K562 (cell line): ENCODE measurements around the gene FOS. TPM values are rescaled to one million over a fixed set of nuclear protein-coding genes. Genes with fewer than 3 reads are reported as not detected.

Experiments used
- ATF3 ChIP-seq, 2 experiments: fragments of 450-650 bp in 1 of 2; sonication (generic) in 1 of 2; formaldehyde crosslinking in 1 of 2; IDR thresholded peaks in 1 of 2; conservative IDR thresholded peaks in 1 of 2; 2 replicates each; pipeline versions ENCODE4 v1.6.1 to v1.8.1; 2016 to 2023; ENCODE audit warnings: mild to moderate bottlenecking in 2 of 2, moderate library complexity in 2 of 2, inconsistent platforms in 1 of 2, missing genetic modification reagents in 1 of 2
- CEBPB ChIP-seq: fragments of 450-650 bp; IDR thresholded peaks from 2 replicates; pipeline ENCODE4 v1.6.1; 2016; ENCODE audit warnings: missing genetic modification characterization, missing compliant biosample characterization
- CEBPG ChIP-seq, 3 experiments: fragments of 200-800 bp in 1 of 3; sonication (Bioruptor generic) in 1 of 3; sonication (generic) in 1 of 3; formaldehyde crosslinking in 1 of 3; IDR thresholded peaks in 2 of 3; conservative IDR thresholded peaks in 1 of 3; 2 replicates each; pipeline versions ENCODE4 v1.6.1 to v1.8.0; 2016 to 2022; ENCODE audit warnings: missing compliant biosample characterization in 2 of 3, missing genetic modification characterization in 2 of 3, mild to moderate bottlenecking in 1 of 3, missing genetic modification reagents in 1 of 3
- EHMT2 ChIP-seq: fragments of 450-650 bp; IDR thresholded peaks from 2 replicates; pipeline ENCODE4 v1.6.1; 2018; ENCODE audit warnings: antibody characterized with exemption
- FOSL1 ChIP-seq: fragments of 200-800 bp; sonication (Bioruptor generic); conservative IDR thresholded peaks from 2 replicates; pipeline ENCODE4 v1.6.1; 2016; ENCODE audit warnings: missing genetic modification characterization, missing compliant biosample characterization
- IRF9 ChIP-seq: fragments of 450-650 bp; IDR thresholded peaks from 2 replicates; pipeline ENCODE4 v1.6.1; 2016; ENCODE audit warnings: missing biosample characterization, missing genetic modification characterization
- KDM2B ChIP-seq: fragments of 250-450 bp; sonication (Bioruptor Pico); IDR thresholded peaks from 2 replicates; pipeline ENCODE4 v1.8.0; 2021; ENCODE audit warnings: mild to moderate bottlenecking, moderate library complexity
- LEF1 ChIP-seq: fragments of 450-650 bp; IDR thresholded peaks from 2 replicates; pipeline ENCODE4 v1.6.1; 2016; ENCODE audit warnings: mild to moderate bottlenecking
- MEIS2 ChIP-seq: fragments of 450-650 bp; IDR thresholded peaks from 2 replicates; pipeline ENCODE4 v1.6.1; 2014; ENCODE audit warnings: mild to moderate bottlenecking; ENCODE audit not compliant: partially characterized antibody
- PRDM10 ChIP-seq: fragments of 450-650 bp; IDR thresholded peaks from 2 replicates; pipeline ENCODE4 v1.6.1; 2018; ENCODE audit not compliant: partially characterized antibody
- SOX6 ChIP-seq: fragments of 450-650 bp; IDR thresholded peaks from 2 replicates; pipeline ENCODE4 v1.6.1; 2014; ENCODE audit warnings: mild to moderate bottlenecking
- TEAD1 ChIP-seq, 2 experiments: fragments of 450-650 bp in 1 of 2; sonication (generic) in 1 of 2; formaldehyde crosslinking; IDR thresholded peaks; 2 replicates each; pipeline versions ENCODE4 v1.4.0 to v1.8.0; 2020 to 2022; ENCODE audit warnings: mild to moderate bottlenecking in 2 of 2, missing genetic modification reagents in 1 of 2
- ZBED1 ChIP-seq: IDR thresholded peaks from 2 replicates; pipeline ENCODE4 v1.6.1; 2014
- ZFX ChIP-seq: sonication (generic); formaldehyde crosslinking; IDR thresholded peaks from 2 replicates; pipeline ENCODE4 v1.8.0; 2022; ENCODE audit warnings: mild to moderate bottlenecking, missing genetic modification reagents, moderate library complexity
- ZNF140 ChIP-seq: fragments of 250-450 bp; sonication (Bioruptor Pico); IDR thresholded peaks from 2 replicates; pipeline ENCODE4 v1.8.0; 2021; ENCODE audit warnings: moderate library complexity, mild to moderate bottlenecking, inconsistent platforms
- ZNF311 ChIP-seq: fragments of 250-450 bp; sonication (Bioruptor Pico); IDR thresholded peaks from 2 replicates; pipeline ENCODE4 v1.4.0; 2020; ENCODE audit warnings: mild to moderate bottlenecking, moderate library complexity
- polyA plus RNA-seq, 8 experiments: library from polyadenylated mRNA; depleted of rRNA in 4 of 8; stranded (reverse) in 5 of 8; unstranded in 3 of 8; fragments of >200 nt; fragmentation: Nextera tagmentation in 2 of 8; fragmentation: Illumina TruSeq in 1 of 8; extraction: Ambion mirVana in 2 of 8; extraction: Trizol in 1 of 8; gene quantifications; 2 replicates each; pipeline versions ENCODE4 v1.2.1 to v1.2.3, GENCODE V29; 2011 to 2014; ENCODE audit warnings: inconsistent platforms in 1 of 8, missing spikeins in 1 of 8
- total RNA-seq, 7 experiments: library from RNA; depleted of rRNA in 6 of 7; stranded (reverse); fragments of >200 nt in 6 of 7; fragmentation: Illumina TruSeq in 2 of 7; extraction: Trizol in 2 of 7; gene quantifications; 2 replicates each; pipeline versions ENCODE4 v1.2.1 to v1.2.3, GENCODE V29; 2011 to 2021; ENCODE audit warnings: low replicate concordance in 1 of 7
- TF ChIP-seq, protein P1 (sequence below): fragments of 250-450 bp; sonication (Bioruptor Pico); IDR thresholded peaks from 2 replicates; pipeline ENCODE4 v1.6.1; 2021; ENCODE audit warnings: mild to moderate bottlenecking
- TF ChIP-seq, protein P2 (sequence below): fragments of 250-450 bp; sonication (Bioruptor Pico); IDR thresholded peaks from 2 replicates; pipeline ENCODE4 v1.8.0; 2022; ENCODE audit warnings: moderate library complexity, mild to moderate bottlenecking, inconsistent platforms
- TF ChIP-seq, protein P3 (sequence below): fragments of 450-650 bp; formaldehyde crosslinking; IDR thresholded peaks from 2 replicates; pipeline ENCODE4 v1.4.0; 2022; ENCODE audit warnings: missing genetic modification characterization

Gene FOS
- total and polyA plus RNA-seq, 9 of the 15 experiments (the other 6 are each of a cell fraction or from before 2014, with no cell fraction given) = 0.54 to 13.8 (median 8.9) TPM

DNA sequence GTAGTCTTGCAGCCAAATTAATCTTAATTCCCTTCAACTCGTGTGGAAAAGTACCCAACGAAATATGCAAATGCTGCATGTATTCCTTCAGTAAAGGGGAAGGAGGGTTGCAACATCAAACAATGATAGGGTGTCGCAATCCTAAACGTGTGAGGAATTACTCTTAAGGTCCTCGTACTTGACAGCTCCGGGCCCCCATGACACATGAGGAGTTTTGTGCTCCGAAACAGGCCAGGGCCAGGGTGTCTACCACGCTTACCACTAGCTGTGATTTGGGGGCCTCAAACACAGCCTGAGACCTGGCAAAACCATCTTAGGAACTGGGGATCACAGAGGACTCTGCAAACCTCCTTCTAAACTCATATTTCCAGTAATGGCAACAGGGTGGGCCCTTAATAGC lies 20.4 kb downstream of the FOS start (continued):
- TF ChIP-seq TEAD1 (CRISPR knock-in tag; IDR thresholded peaks at IDR 0.05) (no peak), CEBPB (tag) (peak; percentile 100), EHMT2 (no peak), CEBPG (CRISPR knock-in tag; IDR thresholded peaks at IDR 0.05) (peak; percentile 91), CEBPG (tag; conservative IDR thresholded peaks at IDR 0.05 in 1 of 2, IDR thresholded peaks at IDR 0.05 in 1 of 2) (peak; percentile 95 to 96), KDM2B (CRISPR knock-in tag) (no peak), ZNF311 (no peak), ZFX (peak; percentile 29; the same call in 1 of the 2 replicates), MEIS2 (peak; percentile 74), FOSL1 (tag) (no peak), ZBED1 (no peak), PRDM10 (no peak), IRF9 (tag) (0 out of 2 replicates have a peak, but pooled peaks have one; percentile 44), LEF1 (no peak), ATF3 (IDR thresholded peaks at IDR 0.05) (peak; percentile 69), ATF3 (CRISPR knock-in tag; conservative IDR thresholded peaks at IDR 0.05) (no peak), SOX6 (peak; percentile 67), ZNF140 (no peak)
- TF ChIP-seq, protein P1, sequence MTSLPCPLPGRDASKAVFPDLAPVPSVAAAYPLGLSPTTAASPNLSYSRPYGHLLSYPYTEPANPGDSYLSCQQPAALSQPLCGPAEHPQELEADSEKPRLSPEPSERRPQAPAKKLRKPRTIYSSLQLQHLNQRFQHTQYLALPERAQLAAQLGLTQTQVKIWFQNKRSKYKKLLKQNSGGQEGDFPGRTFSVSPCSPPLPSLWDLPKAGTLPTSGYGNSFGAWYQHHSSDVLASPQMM (CRISPR knock-in tag) = no peak
- TF ChIP-seq, protein P2, sequence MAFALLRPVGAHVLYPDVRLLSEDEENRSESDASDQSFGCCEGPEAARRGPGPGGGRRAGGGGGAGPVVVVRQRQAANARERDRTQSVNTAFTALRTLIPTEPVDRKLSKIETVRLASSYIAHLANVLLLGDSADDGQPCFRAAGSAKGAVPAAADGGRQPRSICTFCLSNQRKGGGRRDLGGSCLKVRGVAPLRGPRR (CRISPR knock-in tag) = no peak
- TF ChIP-seq, protein P3, sequence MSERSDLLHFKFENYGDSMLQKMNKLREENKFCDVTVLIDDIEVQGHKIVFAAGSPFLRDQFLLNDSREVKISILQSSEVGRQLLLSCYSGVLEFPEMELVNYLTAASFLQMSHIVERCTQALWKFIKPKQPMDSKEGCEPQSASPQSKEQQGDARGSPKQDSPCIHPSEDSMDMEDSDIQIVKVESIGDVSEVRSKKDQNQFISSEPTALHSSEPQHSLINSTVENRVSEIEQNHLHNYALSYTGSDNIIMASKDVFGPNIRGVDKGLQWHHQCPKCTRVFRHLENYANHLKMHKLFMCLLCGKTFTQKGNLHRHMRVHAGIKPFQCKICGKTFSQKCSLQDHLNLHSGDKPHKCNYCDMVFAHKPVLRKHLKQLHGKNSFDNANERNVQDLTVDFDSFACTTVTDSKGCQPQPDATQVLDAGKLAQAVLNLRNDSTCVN = no peak
